Muscle layer of colon (tissue), 2 donors: ENCODE data around the gene MARCHF10.

Source experiments
- H3K27ac ChIP-seq: one replicate; pipeline ENCODE4 v1.7.0; 2013; ENCODE audit warnings: low read depth, mild to moderate bottlenecking, low read length, moderate library complexity
- H3K27me3 ChIP-seq, 2 donors: one replicate each; pipeline ENCODE4 v1.7.0; 2013; ENCODE audit warnings: low read length in 2 of 2, mild to moderate bottlenecking in 2 of 2; ENCODE audit not compliant: insufficient read depth in 2 of 2, control insufficient read depth in 1 of 2
- H3K36me3 ChIP-seq: one replicate; pipeline ENCODE4 v1.7.0; 2013; ENCODE audit warnings: mild to moderate bottlenecking, low read length; ENCODE audit not compliant: insufficient read depth
- H3K4me1 ChIP-seq: one replicate; pipeline ENCODE4 v1.7.0; 2013; ENCODE audit warnings: mild to moderate bottlenecking, low read length; ENCODE audit not compliant: insufficient read depth
- H3K4me3 ChIP-seq, 2 donors: one replicate each; pipeline ENCODE4 v1.7.0; 2013; ENCODE audit warnings: low read length in 2 of 2, low read depth in 1 of 2, mild to moderate bottlenecking in 1 of 2, moderate library complexity in 1 of 2
- H3K9ac ChIP-seq: one replicate; pipeline ENCODE4 v1.7.0; 2013; ENCODE audit warnings: low read length
- H3K9me3 ChIP-seq: one replicate; pipeline ENCODE4 v1.7.0; 2013; ENCODE audit warnings: mild to moderate bottlenecking, low read length
- donor health status: abdominal sarcoma.
- donor health status: Adenocarcinoma of cecum.

Gene MARCHF10

GRCh38 chr17:62666061-62666800 lies 141.9 kb downstream of the MARCHF10 start:
- Histone ChIP-seq H3K4me3 (no peak overlapping the region), H3K9me3 (no peaks in the 10 kb centered on the region), H3K27me3 (no peaks in the 10 kb centered on the region), H3K4me1 (no peaks in the 10 kb centered on the region), H3K27ac (no peak overlapping the region), H3K9ac (no peak overlapping the region), H3K36me3 (no peaks in the 10 kb centered on the region)

GRCh38 chr17:62665599-62665998 lies 142.5 kb downstream of the MARCHF10 start:
- no peaks in the 10 kb centered on the region for H3K4me1 ChIP-seq
- H3K27me3 ChIP-seq, result no peaks in the 10 kb centered on the region
- H3K27ac ChIP-seq, result no peak overlapping the region
- no peaks in the 10 kb centered on the region for H3K9me3 ChIP-seq
- H3K4me3 ChIP-seq, result no peak overlapping the region
- H3K9ac ChIP-seq, result no peak overlapping the region
- H3K36me3 ChIP-seq, result no peaks in the 10 kb centered on the region

DNA sequence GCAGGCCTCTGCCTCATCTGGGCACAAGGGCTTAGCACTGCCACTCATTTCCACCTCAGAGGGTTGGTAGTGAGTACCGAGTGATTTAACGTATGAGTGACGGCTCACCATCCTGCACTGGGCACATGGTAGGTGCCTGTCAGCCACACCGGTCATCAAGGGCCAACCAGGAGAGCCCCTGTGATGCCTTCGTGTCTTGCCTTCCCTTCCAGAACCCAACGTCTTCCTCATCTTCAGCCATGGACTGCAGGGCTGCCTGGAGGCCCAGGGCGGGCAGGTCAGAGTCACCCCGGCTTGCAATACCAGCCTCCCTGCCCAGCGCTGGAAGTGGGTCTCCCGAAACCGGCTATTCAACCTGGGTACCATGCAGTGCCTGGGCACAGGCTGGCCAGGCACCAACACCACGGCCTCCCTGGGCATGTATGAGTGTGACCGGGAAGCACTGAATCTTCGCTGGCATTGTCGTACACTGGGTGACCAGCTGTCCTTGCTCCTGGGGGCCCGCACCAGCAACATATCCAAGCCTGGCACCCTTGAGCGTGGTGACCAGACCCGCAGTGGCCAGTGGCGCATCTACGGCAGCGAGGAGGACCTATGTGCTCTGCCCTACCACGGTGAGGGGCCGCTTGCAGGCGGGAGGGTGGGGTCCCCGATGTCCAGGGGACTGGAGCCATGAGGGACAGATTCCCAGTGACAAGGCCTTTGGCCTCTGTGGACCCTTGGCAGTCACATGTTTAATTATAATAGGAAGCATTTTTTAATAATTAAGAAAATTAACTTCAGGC lies 143.6 kb downstream of the MARCHF10 start:
- no peaks in the 10 kb centered on the region for H3K27me3 ChIP-seq
- no peak overlapping the region for H3K4me3 ChIP-seq
- H3K27ac ChIP-seq, result no peak overlapping the region
- no peak overlapping the region for H3K9ac ChIP-seq
- no peaks in the 10 kb centered on the region for H3K9me3 ChIP-seq
- H3K36me3 ChIP-seq, result no peaks in the 10 kb centered on the region
- no peaks in the 10 kb centered on the region for H3K4me1 ChIP-seq

DNA sequence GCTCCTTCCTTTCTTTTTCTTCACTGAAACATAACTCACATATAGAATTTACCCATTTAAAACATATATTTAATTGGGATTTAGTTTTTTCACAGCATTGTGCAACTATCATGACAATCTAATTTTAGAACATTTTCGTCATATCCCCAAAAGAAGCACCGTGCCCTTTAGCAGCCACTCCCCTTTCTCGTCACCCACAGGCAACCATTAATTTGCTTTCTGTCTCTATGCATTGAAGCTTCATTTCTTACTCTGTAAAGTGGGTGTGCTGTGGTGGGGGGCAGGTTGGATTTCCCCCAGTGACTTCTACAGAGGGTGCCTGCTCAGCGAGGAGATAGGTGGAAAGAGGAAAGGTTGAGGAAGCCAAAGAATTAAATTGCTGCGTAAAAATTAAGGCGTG lies 144.8 kb downstream of the MARCHF10 start:
- H3K4me3 ChIP-seq, result no peak overlapping the region
- no peaks in the 10 kb centered on the region for H3K27me3 ChIP-seq
- H3K36me3 ChIP-seq, result no peaks in the 10 kb centered on the region
- H3K9ac ChIP-seq, result no peak overlapping the region
- no peaks in the 10 kb centered on the region for H3K9me3 ChIP-seq
- H3K4me1 ChIP-seq, result no peaks in the 10 kb centered on the region
- H3K27ac ChIP-seq, result no peak overlapping the region

GRCh38 chr17:62662855-62663254 lies 145.3 kb downstream of the MARCHF10 start:
- H3K9me3 ChIP-seq, result no peaks in the 10 kb centered on the region
- no peaks in the 10 kb centered on the region for H3K27me3 ChIP-seq
- H3K9ac ChIP-seq, result no peak overlapping the region
- H3K36me3 ChIP-seq, result no peaks in the 10 kb centered on the region
- no peak overlapping the region for H3K27ac ChIP-seq
- H3K4me3 ChIP-seq, result no peak overlapping the region
- no peaks in the 10 kb centered on the region for H3K4me1 ChIP-seq

DNA sequence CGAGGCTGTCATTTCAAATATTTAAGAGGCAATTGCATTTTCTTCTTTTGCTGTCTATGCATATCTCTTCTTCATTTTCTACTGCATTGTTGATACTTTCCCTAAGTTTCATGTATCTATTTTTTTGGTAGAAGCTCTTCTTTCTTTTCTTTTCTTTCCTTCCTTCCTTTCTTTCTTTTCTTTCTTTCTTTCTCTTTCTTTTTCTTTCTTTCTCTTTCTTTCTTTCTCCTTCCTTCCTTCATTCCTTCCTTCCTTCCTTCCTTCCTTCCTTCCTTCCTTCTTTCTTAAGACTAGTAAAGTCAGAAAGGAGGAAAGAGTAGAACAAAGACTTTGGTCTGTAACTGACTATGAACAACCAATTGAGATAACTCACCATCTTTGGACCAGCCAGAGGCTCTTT lies 146.8 kb downstream of the MARCHF10 start:
- Histone ChIP-seq H3K4me1 (no peaks in the 10 kb centered on the region), H3K9ac (no peak overlapping the region), H3K9me3 (no peaks in the 10 kb centered on the region)

GRCh38 chr17:62660629-62661118 lies 147.4 kb downstream of the MARCHF10 start:
- Histone ChIP-seq H3K4me3 (no peak overlapping the region), H3K9me3 (no peaks in the 10 kb centered on the region), H3K36me3 (no peaks in the 10 kb centered on the region), H3K27me3 (no peaks in the 10 kb centered on the region), H3K27ac (no peak overlapping the region), H3K9ac (no peak overlapping the region), H3K4me1 (no peaks in the 10 kb centered on the region)

More for the DNA sequence above, 146.8 kb downstream of the MARCHF10 start:
- H3K27ac ChIP-seq, result no peak overlapping the region
- H3K36me3 ChIP-seq, result no peaks in the 10 kb centered on the region
- H3K27me3 ChIP-seq, result no peaks in the 10 kb centered on the region
- H3K4me3 ChIP-seq, result no peak overlapping the region

- Histone ChIP-seq H3K9me3 (no peaks in the 10 kb centered on the region), H3K4me3 (no peak overlapping the region), H3K36me3 (no peaks in the 10 kb centered on the region), H3K4me1 (peaks cover 5% of the 10 kb centered on the region), H3K27me3 (peaks cover 0 to 3% of the 10 kb centered on the region in 2 donors), H3K9ac (no peak overlapping the region), H3K27ac (no peak overlapping the region)
These were observed 149.8 kb downstream of the MARCHF10 start for GRCh38 chr17:62658136-62658920.

DNA sequence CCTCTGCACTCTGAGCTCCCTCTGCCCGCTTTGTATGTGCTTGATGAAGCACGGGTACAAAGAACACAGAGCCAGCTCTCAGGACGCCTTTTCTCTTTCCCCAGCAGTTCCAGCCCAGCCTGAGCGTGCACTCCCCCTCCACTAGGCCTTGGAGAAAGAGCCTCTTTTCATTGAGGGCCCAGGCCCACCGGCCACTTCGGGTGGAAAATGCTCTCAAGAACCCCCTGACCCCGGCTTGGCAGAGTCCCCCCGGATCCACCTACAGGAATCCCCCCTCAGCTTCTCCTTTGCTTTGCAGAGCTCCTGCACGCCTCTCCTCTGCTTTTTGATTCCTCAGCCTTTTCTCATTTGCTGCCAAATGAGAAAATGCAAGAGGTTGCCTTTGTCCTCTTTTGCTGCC lies 150.4 kb downstream of the MARCHF10 start:
- Histone ChIP-seq H3K9me3 (no peaks in the 10 kb centered on the region), H3K36me3 (no peaks in the 10 kb centered on the region), H3K27me3 (peaks cover 0 to 10% of the 10 kb centered on the region in 2 donors), H3K27ac (no peak overlapping the region), H3K9ac (no peak overlapping the region), H3K4me3 (no peak overlapping the region), H3K4me1 (peaks cover 5% of the 10 kb centered on the region)

GRCh38 chr17:62657145-62657665 lies 150.9 kb downstream of the MARCHF10 start:
- Histone ChIP-seq H3K4me3 (no peak overlapping the region), H3K27me3 (peaks cover 0 to 15% of the 10 kb centered on the region in 2 donors), H3K9ac (no peak overlapping the region), H3K9me3 (no peaks in the 10 kb centered on the region), H3K4me1 (peaks cover 5% of the 10 kb centered on the region), H3K27ac (no peak overlapping the region), H3K36me3 (no peaks in the 10 kb centered on the region)

GRCh38 chr17:62656446-62656845 lies 151.7 kb downstream of the MARCHF10 start:
- Histone ChIP-seq H3K4me3 (no peak overlapping the region), H3K9me3 (no peaks in the 10 kb centered on the region), H3K27me3 (peaks cover 0 to 16% of the 10 kb centered on the region in 2 donors), H3K4me1 (peaks cover 5% of the 10 kb centered on the region), H3K9ac (no peak overlapping the region), H3K36me3 (no peaks in the 10 kb centered on the region), H3K27ac (no peak overlapping the region)
